Fibroblast of lung (primary cell): ENCODE measurements around the gene HPGDS.

Source experiments
- CTCF ChIP-seq, 2 donors: IDR thresholded peaks in 1 of 2; conservative IDR thresholded peaks in 1 of 2; 1 replicate in 1 of 2; 2 replicates in 1 of 2; pipeline ENCODE4 v1.5.1; 2011 to 2012; ENCODE audit warnings: low read length in 2 of 2, control low read depth in 1 of 2, inconsistent platforms in 1 of 2, low read depth in 1 of 2, mild to moderate bottlenecking in 1 of 2
- EZH2 ChIP-seq: IDR thresholded peaks from 2 replicates; pipeline ENCODE4 v1.5.1; 2012; ENCODE audit warnings: low read length, control low read depth, mild to moderate bottlenecking; ENCODE audit errors: missing control alignments

- TF ChIP-seq CTCF (conservative IDR thresholded peaks at IDR 0.05 in 1 of 2, IDR thresholded peaks at IDR 0.05 in 1 of 2; ENCODE audit: low read depth in 1 of 2, low read length in 2 of 2) (no peak), EZH2 (no peak)
These were observed 12.7 kb downstream of the HPGDS start for GRCh38 chr4:94329933-94330332.
